Measurements from ENCODE around the gene ZCCHC10.

The ZCCHC10 gene

GRCh38 chr5:133062276-133062675, 35.9 kb upstream of the ZCCHC10 start:
- Histone ChIP-seq H3K27ac (ENCODE audit: insufficient read depth in 1 of 2, low read depth in 1 of 2, low read length in 2 of 2, poor library complexity in 1 of 2, severe bottlenecking in 2 of 2) (no peak overlapping the region), H3K36me3 (ENCODE audit: control insufficient read depth in 4 of 4, insufficient read depth in 4 of 4, low read length in 3 of 4) (peaks cover 0 to 19% (median 6%) of the 10 kb centered on the region in 4 experiments), H3K27me3 (replicated peaks in 2 of 5; ENCODE audit: control insufficient read depth in 4 of 5, insufficient read depth in 5 of 5, low read length in 4 of 5) (no peaks in the 10 kb centered on the region), H3K4me1 (ENCODE audit: control extremely low read depth in 1 of 4, control insufficient read depth in 4 of 4, insufficient read depth in 4 of 4, low read length in 3 of 4) (peaks cover 0 to 14% (median 3%) of the 10 kb centered on the region in 4 experiments), H3K9me3 (ENCODE audit: control extremely low read depth in 1 of 5, control insufficient read depth in 4 of 5, insufficient read depth in 2 of 5, low read depth in 1 of 5, low read length in 4 of 5) (no peaks in the 10 kb centered on the region), H3K4me3 (ENCODE audit: control insufficient read depth in 1 of 7, extremely low read depth in 1 of 7, insufficient read depth in 4 of 7, low read depth in 2 of 7, low read length in 6 of 7) (no peak overlapping the region)
- DNase-seq, result peak; percentile 13 to 54 (median 44)
- POLR2A ChIA-PET, result no interaction called here
- WGBS (ENCODE audit: insufficient coverage), result 0% methylated on average over 1 of the region's 1 CpG
- CTCF ChIA-PET, result no interaction called here

DNA sequence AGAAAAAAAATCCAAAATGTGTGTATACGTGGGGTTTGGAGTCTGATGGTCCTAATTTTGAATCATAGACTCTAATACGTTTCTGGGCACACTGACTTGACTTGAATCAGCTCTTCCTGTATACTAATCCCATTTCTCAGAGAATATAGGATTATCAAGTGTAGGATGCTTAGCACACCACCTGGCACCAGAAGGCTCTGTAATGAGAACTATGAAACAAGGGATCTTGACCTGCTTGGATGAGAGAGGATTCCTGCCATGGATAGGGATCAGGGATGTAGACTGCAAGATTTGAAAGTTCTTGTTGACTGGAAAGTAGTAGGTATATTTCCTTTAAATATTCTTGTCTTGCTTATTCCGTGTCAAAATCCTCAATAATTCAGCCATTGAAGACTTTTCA, 33.3 kb upstream of the ZCCHC10 start:
- POLR2A ChIA-PET, result no interaction called here
- WGBS (ENCODE audit: insufficient coverage), result no CpG with 5 or more reads among the region's 3 CpGs
- H3K4me3 ChIP-seq (ENCODE audit: control insufficient read depth in 1 of 7, extremely low read depth in 1 of 7, insufficient read depth in 4 of 7, low read depth in 2 of 7, low read length in 6 of 7), result no peak overlapping the region
- H3K27me3 ChIP-seq (replicated peaks in 2 of 5; ENCODE audit: control insufficient read depth in 4 of 5, insufficient read depth in 5 of 5, low read length in 4 of 5), result no peaks in the 10 kb centered on the region
- peaks cover 0 to 16% (median 3%) of the 10 kb centered on the region in 4 experiments for H3K4me1 ChIP-seq (ENCODE audit: control extremely low read depth in 1 of 4, control insufficient read depth in 4 of 4, insufficient read depth in 4 of 4, low read length in 3 of 4)
- no peak for DNase-seq
- CTCF ChIA-PET, result interaction anchor here (0.6 kb wide), 1 partner anchor 48 kb away, joined by 3 read pairs; no protein-coding TSS in a partner anchor
- no peaks in the 10 kb centered on the region for H3K36me3 ChIP-seq (ENCODE audit: control insufficient read depth in 4 of 4, insufficient read depth in 4 of 4, low read length in 3 of 4)
- H3K27ac ChIP-seq (ENCODE audit: insufficient read depth in 1 of 2, low read depth in 1 of 2, low read length in 2 of 2, poor library complexity in 1 of 2, severe bottlenecking in 2 of 2), result no peak overlapping the region
- no peaks in the 10 kb centered on the region for H3K9me3 ChIP-seq (ENCODE audit: control extremely low read depth in 1 of 5, control insufficient read depth in 4 of 5, insufficient read depth in 2 of 5, low read depth in 1 of 5, low read length in 4 of 5)

DNA sequence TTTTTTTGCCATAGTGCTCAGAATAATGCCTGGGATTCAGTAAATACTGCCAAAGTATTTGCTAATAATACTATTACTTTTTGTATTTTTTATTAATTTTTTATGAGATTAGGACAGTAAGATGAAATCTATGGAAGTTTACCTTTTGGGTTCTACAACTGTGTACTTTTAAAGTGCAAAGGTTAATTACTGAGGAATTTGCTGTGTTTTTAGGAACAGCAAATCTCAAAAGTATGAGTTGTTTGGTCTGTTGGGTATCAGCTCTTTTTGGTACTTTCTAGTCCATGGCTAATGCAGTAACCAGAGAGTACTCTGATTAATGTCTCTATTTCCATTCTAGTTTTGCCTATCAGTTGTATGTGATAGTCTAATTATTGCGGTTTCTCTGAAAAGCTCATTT, 30.5 kb upstream of the ZCCHC10 start:
- no peak overlapping the region for H3K4me3 ChIP-seq (ENCODE audit: control insufficient read depth in 1 of 7, extremely low read depth in 1 of 7, insufficient read depth in 4 of 7, low read depth in 2 of 7, low read length in 6 of 7)
- no peaks in the 10 kb centered on the region for H3K27me3 ChIP-seq (replicated peaks in 2 of 5; ENCODE audit: control insufficient read depth in 4 of 5, insufficient read depth in 5 of 5, low read length in 4 of 5)
- DNase-seq, result no peak
- ChIA-PET CTCF (no interaction called here), POLR2A (no interaction called here)
- peaks cover 0 to 16% (median 11%) of the 10 kb centered on the region in 4 experiments for H3K4me1 ChIP-seq (ENCODE audit: control extremely low read depth in 1 of 4, control insufficient read depth in 4 of 4, insufficient read depth in 4 of 4, low read length in 3 of 4)
- H3K9me3 ChIP-seq (ENCODE audit: control extremely low read depth in 1 of 5, control insufficient read depth in 4 of 5, insufficient read depth in 2 of 5, low read depth in 1 of 5, low read length in 4 of 5), result no peaks in the 10 kb centered on the region
- H3K27ac ChIP-seq (ENCODE audit: insufficient read depth in 1 of 2, low read depth in 1 of 2, low read length in 2 of 2, poor library complexity in 1 of 2, severe bottlenecking in 2 of 2), result no peak overlapping the region
- H3K36me3 ChIP-seq (ENCODE audit: control insufficient read depth in 4 of 4, insufficient read depth in 4 of 4, low read length in 3 of 4), result no peaks in the 10 kb centered on the region
- WGBS (ENCODE audit: insufficient coverage), result 83% methylated on average over 1 of the region's 1 CpG

GRCh38 chr5:133054697-133055471, 28.5 kb upstream of the ZCCHC10 start:
- 100% methylated on average over 1 of the region's 7 CpGs for WGBS (ENCODE audit: insufficient coverage)
- no peak overlapping the region for H3K4me3 ChIP-seq (ENCODE audit: control insufficient read depth in 1 of 7, extremely low read depth in 1 of 7, insufficient read depth in 4 of 7, low read depth in 2 of 7, low read length in 6 of 7)
- no peaks in the 10 kb centered on the region for H3K36me3 ChIP-seq (ENCODE audit: control insufficient read depth in 4 of 4, insufficient read depth in 4 of 4, low read length in 3 of 4)
- H3K27me3 ChIP-seq (replicated peaks in 2 of 5; ENCODE audit: control insufficient read depth in 4 of 5, insufficient read depth in 5 of 5, low read length in 4 of 5), result no peaks in the 10 kb centered on the region
- H3K27ac ChIP-seq (ENCODE audit: insufficient read depth in 1 of 2, low read depth in 1 of 2, low read length in 2 of 2, poor library complexity in 1 of 2, severe bottlenecking in 2 of 2), result no peak overlapping the region
- H3K4me1 ChIP-seq (ENCODE audit: control extremely low read depth in 1 of 4, control insufficient read depth in 4 of 4, insufficient read depth in 4 of 4, low read length in 3 of 4), result peaks cover 10 to 31% (median 18%) of the 10 kb centered on the region in 4 experiments
- no peak for DNase-seq
- ChIA-PET CTCF (interaction anchor here (0.8 kb wide), 1 partner anchor 112 kb away, joined by 3 read pairs; no protein-coding TSS in a partner anchor), POLR2A (no interaction called here)
- H3K9me3 ChIP-seq (ENCODE audit: control extremely low read depth in 1 of 5, control insufficient read depth in 4 of 5, insufficient read depth in 2 of 5, low read depth in 1 of 5, low read length in 4 of 5), result no peaks in the 10 kb centered on the region

DNA sequence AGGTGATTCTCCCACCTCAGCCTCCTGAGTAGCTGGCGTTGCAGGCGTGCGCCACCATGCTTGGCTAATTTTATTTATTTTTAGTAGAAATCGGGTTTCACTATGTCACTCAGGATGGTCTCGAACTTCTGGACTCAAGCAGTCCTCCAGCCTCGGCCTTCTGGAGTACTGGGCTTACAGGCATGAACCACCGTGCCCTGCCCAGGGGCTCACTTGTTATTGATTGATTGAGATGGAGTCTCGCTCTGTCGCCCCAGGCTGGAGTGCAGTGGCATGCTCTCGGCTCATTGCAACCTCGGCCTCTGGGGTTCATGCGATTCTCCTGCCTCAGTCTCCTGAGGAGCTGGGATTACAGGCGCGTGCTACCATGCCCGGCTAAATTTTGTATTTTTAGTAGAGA, 27.1 kb upstream of the ZCCHC10 start:
- H3K4me3 ChIP-seq (ENCODE audit: control insufficient read depth in 1 of 7, extremely low read depth in 1 of 7, insufficient read depth in 4 of 7, low read depth in 2 of 7, low read length in 6 of 7), result peak overlapping the region in 5 of 7 experiments; percentile 92 to 100 (median 96)
- H3K9me3 ChIP-seq (ENCODE audit: control extremely low read depth in 1 of 5, control insufficient read depth in 4 of 5, insufficient read depth in 2 of 5, low read depth in 1 of 5, low read length in 4 of 5), result no peaks in the 10 kb centered on the region
- ChIA-PET POLR2A (no interaction called here), CTCF (no interaction called here)
- no peaks in the 10 kb centered on the region for H3K27me3 ChIP-seq (replicated peaks in 2 of 5; ENCODE audit: control insufficient read depth in 4 of 5, insufficient read depth in 5 of 5, low read length in 4 of 5)
- H3K4me1 ChIP-seq (ENCODE audit: control extremely low read depth in 1 of 4, control insufficient read depth in 4 of 4, insufficient read depth in 4 of 4, low read length in 3 of 4), result peaks cover 10 to 31% (median 18%) of the 10 kb centered on the region in 4 experiments
- whole genome bisulfite sequencing (ENCODE audit: insufficient coverage), result 97% methylated on average over 15 of the region's 15 CpGs
- peak overlapping the region in 1 of 2 experiments; percentile 99 for H3K27ac ChIP-seq (ENCODE audit: insufficient read depth in 1 of 2, low read depth in 1 of 2, low read length in 2 of 2, poor library complexity in 1 of 2, severe bottlenecking in 2 of 2)
- no peaks in the 10 kb centered on the region for H3K36me3 ChIP-seq (ENCODE audit: control insufficient read depth in 4 of 4, insufficient read depth in 4 of 4, low read length in 3 of 4)
- no peak for DNase-seq

GRCh38 chr5:133052317-133053175, 26.2 kb upstream of the ZCCHC10 start:
- POLR2A ChIA-PET, result interaction anchor here (2.6 kb wide), 1 partner anchor 90 kb away, joined by 13 read pairs; the partner anchor contains the start of gene AFF4
- CTCF ChIA-PET, result interaction anchor here (0.5 kb wide), 1 partner anchor 18 kb away, joined by 6 read pairs; no protein-coding TSS in a partner anchor

More at GRCh38 chr5:133052317-133053175, 26.2 kb upstream of the ZCCHC10 start:
- no peaks in the 10 kb centered on the region for H3K36me3 ChIP-seq (ENCODE audit: control insufficient read depth in 4 of 4, insufficient read depth in 4 of 4, low read length in 3 of 4)
- H3K27me3 ChIP-seq (replicated peaks in 2 of 5; ENCODE audit: control insufficient read depth in 4 of 5, insufficient read depth in 5 of 5, low read length in 4 of 5), result no peaks in the 10 kb centered on the region
- H3K4me3 ChIP-seq (ENCODE audit: control insufficient read depth in 1 of 7, extremely low read depth in 1 of 7, insufficient read depth in 4 of 7, low read depth in 2 of 7, low read length in 6 of 7), result peak overlapping the region; percentile 87 to 100 (median 94)
- peak overlapping the region; percentile 98 to 99 for H3K27ac ChIP-seq (ENCODE audit: insufficient read depth in 1 of 2, low read depth in 1 of 2, low read length in 2 of 2, poor library complexity in 1 of 2, severe bottlenecking in 2 of 2)
- 1% methylated on average over 59 of the region's 59 CpGs for WGBS (ENCODE audit: insufficient coverage)
- peaks cover 10 to 31% (median 18%) of the 10 kb centered on the region in 4 experiments for H3K4me1 ChIP-seq (ENCODE audit: control extremely low read depth in 1 of 4, control insufficient read depth in 4 of 4, insufficient read depth in 4 of 4, low read length in 3 of 4)
- H3K9me3 ChIP-seq (ENCODE audit: control extremely low read depth in 1 of 5, control insufficient read depth in 4 of 5, insufficient read depth in 2 of 5, low read depth in 1 of 5, low read length in 4 of 5), result no peaks in the 10 kb centered on the region
- DNase-seq, result peak; percentile 44 to 70 (median 68)

Data from common myeloid progenitor, CD34-positive (primary cell).